ENCODE data around the gene UBL4B. TPM values are rescaled to one million over a fixed set of nuclear protein-coding genes. Genes with fewer than 3 reads are reported as not detected.

The UBL4B gene
- total and polyA plus RNA-seq, 2 experiments from 2014 or later, result not detected

- Histone ChIP-seq H3F3A (ENCODE audit: insufficient read depth) (no peaks in the 10 kb centered on the region), H3K79me2 (ENCODE audit: insufficient read depth) (no peaks in the 10 kb centered on the region), H3K27ac (no peak overlapping the region), H3K9ac (no peak overlapping the region), H3K4me3 (no peak overlapping the region), H3K4me1 (ENCODE audit: insufficient read depth) (no peaks in the 10 kb centered on the region), H3K36me3 (ENCODE audit: low read depth) (no peaks in the 10 kb centered on the region), H3K27me3 (replicated peaks; ENCODE audit: insufficient read depth) (no peaks in the 10 kb centered on the region), H3K4me2 (ENCODE audit: unreplicated experiment) (no peak overlapping the region), H3K9me3 (ENCODE audit: low read depth) (no peaks in the 10 kb centered on the region), H4K20me1 (ENCODE audit: insufficient read depth) (no peaks in the 10 kb centered on the region), H3K9me2 (ENCODE audit: insufficient read depth) (no peaks in the 10 kb centered on the region), H2AFZ (no peak overlapping the region)
- 48 to 50% methylated on average over 10 of the region's 10 CpGs for WGBS, 2 experiments (ENCODE audit: low coverage in 1 of 2, low lambda C conversion rate in 2 of 2, missing lambda C conversion rate in 2 of 2)
- TF ChIP-seq EZH2 (IDR thresholded peaks at IDR 0.05; ENCODE audit: insufficient read depth, poor library complexity, severe bottlenecking) (no peak), EZH2phosphoT487 (IDR thresholded peaks at IDR 0.05; ENCODE audit: insufficient read depth, low read depth) (no peak)
- DNase-seq, result no peak
- in situ Hi-C loops (cut with MboI), result no loop called here
Observed at GRCh38 chr1:110160538-110161100, 48.4 kb downstream of the UBL4B start.

- Histone ChIP-seq H3K4me2 (ENCODE audit: unreplicated experiment) (no peak overlapping the region), H3K4me3 (no peak overlapping the region), H2AFZ (no peak overlapping the region), H3F3A (ENCODE audit: insufficient read depth) (no peaks in the 10 kb centered on the region), H3K27me3 (replicated peaks; ENCODE audit: insufficient read depth) (no peaks in the 10 kb centered on the region), H3K79me2 (ENCODE audit: insufficient read depth) (no peaks in the 10 kb centered on the region), H4K20me1 (ENCODE audit: insufficient read depth) (no peaks in the 10 kb centered on the region), H3K36me3 (ENCODE audit: low read depth) (no peaks in the 10 kb centered on the region), H3K27ac (no peak overlapping the region), H3K9ac (no peak overlapping the region), H3K9me2 (ENCODE audit: insufficient read depth) (no peaks in the 10 kb centered on the region), H3K9me3 (ENCODE audit: low read depth) (no peaks in the 10 kb centered on the region), H3K4me1 (ENCODE audit: insufficient read depth) (no peaks in the 10 kb centered on the region)
- in situ Hi-C loops (cut with MboI), result no loop called here
- DNase-seq, result no peak
- TF ChIP-seq EZH2phosphoT487 (IDR thresholded peaks at IDR 0.05; ENCODE audit: insufficient read depth, low read depth), result no peak
- no peak for TF ChIP-seq EZH2 (IDR thresholded peaks at IDR 0.05; ENCODE audit: insufficient read depth, poor library complexity, severe bottlenecking)
- WGBS, 2 experiments (ENCODE audit: low coverage in 1 of 2, low lambda C conversion rate in 2 of 2, missing lambda C conversion rate in 2 of 2), result 81 to 86% methylated on average over 3 of the region's 3 CpGs
Observed at GRCh38 chr1:110161165-110161564, 48.9 kb downstream of the UBL4B start.

DNA sequence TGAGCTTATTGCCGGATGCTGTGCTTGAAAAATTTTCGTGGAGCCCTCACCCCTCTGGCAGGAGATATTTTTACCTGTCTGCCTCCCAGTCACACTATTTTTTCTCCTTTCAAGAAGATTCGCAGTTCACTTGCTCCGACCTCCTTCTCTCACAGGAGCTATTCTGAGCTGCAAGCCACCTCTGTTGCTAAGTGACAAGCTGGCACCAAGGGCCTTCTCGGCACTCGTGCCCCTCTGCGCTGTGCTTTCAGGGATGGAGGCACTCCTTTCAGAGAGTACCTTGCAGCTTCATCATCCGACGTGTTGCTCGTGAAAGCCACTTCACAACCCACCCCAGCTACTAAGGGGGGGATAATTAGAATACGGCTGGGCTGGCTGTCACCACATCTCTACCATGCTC, 49.6 kb downstream of the UBL4B start:
- no peaks in the 10 kb centered on the region for H3K9me2 ChIP-seq (ENCODE audit: insufficient read depth)
- no peak overlapping the region for H2AFZ ChIP-seq
- no peak overlapping the region for H3K4me2 ChIP-seq (ENCODE audit: unreplicated experiment)
- in situ Hi-C loops (cut with MboI), result no loop called here
- TF ChIP-seq EZH2 (IDR thresholded peaks at IDR 0.05; ENCODE audit: insufficient read depth, poor library complexity, severe bottlenecking), result no peak
- TF ChIP-seq EZH2phosphoT487 (IDR thresholded peaks at IDR 0.05; ENCODE audit: insufficient read depth, low read depth), result no peak
- no peaks in the 10 kb centered on the region for H3K4me1 ChIP-seq (ENCODE audit: insufficient read depth)
- H3K9ac ChIP-seq, result no peak overlapping the region
- H3K27ac ChIP-seq, result no peak overlapping the region
- H3K27me3 ChIP-seq (replicated peaks; ENCODE audit: insufficient read depth), result no peaks in the 10 kb centered on the region
- H3K9me3 ChIP-seq (ENCODE audit: low read depth), result no peaks in the 10 kb centered on the region
- DNase-seq, result no peak
- no peak overlapping the region for H3K4me3 ChIP-seq
- H3K36me3 ChIP-seq (ENCODE audit: low read depth), result no peaks in the 10 kb centered on the region
- H3F3A ChIP-seq (ENCODE audit: insufficient read depth), result no peaks in the 10 kb centered on the region
- 79 to 80% methylated on average over 11 of the region's 11 CpGs for WGBS, 2 experiments (ENCODE audit: low coverage in 1 of 2, low lambda C conversion rate in 2 of 2, missing lambda C conversion rate in 2 of 2)
- H3K79me2 ChIP-seq (ENCODE audit: insufficient read depth), result no peaks in the 10 kb centered on the region
- H4K20me1 ChIP-seq (ENCODE audit: insufficient read depth), result no peaks in the 10 kb centered on the region

Other genes starting within 250 kb of the UBL4B start
- gene CSF1, start 201.6 kb upstream of the UBL4B start, total RNA-seq (2014; rRNA removed; shearing (Covaris generic)), result 60.0 and 87.0 TPM in 2 replicates
- 65.3 and 67.9 TPM in 2 replicates for gene CSF1, start 201.6 kb upstream of the UBL4B start, polyA plus RNA-seq (2016; fragmentation: Nextera tagmentation; extraction: Ambion mirVana)
- gene AHCYL1, start 127.7 kb upstream of the UBL4B start, total RNA-seq (2014; rRNA removed; shearing (Covaris generic)), result 47.6 and 49.3 TPM in 2 replicates
- 71.0 and 72.6 TPM in 2 replicates for gene AHCYL1, start 127.7 kb upstream of the UBL4B start, polyA plus RNA-seq (2016; fragmentation: Nextera tagmentation; extraction: Ambion mirVana)
- 41.9 and 49.9 TPM in 2 replicates for gene STRIP1, start 77.8 kb upstream of the UBL4B start, total RNA-seq (2014; rRNA removed; shearing (Covaris generic))
- gene STRIP1, start 77.8 kb upstream of the UBL4B start, polyA plus RNA-seq (2016; fragmentation: Nextera tagmentation; extraction: Ambion mirVana), result 21.3 and 24.4 TPM in 2 replicates
- gene ALX3, start 41.8 kb upstream of the UBL4B start, total RNA-seq (2014; rRNA removed; shearing (Covaris generic)), result not detected in 2 replicates
- not detected in 2 replicates for gene ALX3, start 41.8 kb upstream of the UBL4B start, polyA plus RNA-seq (2016; fragmentation: Nextera tagmentation; extraction: Ambion mirVana)
- 0.76 and 2.4 TPM in 2 replicates for gene SLC6A17, start 38.1 kb downstream of the UBL4B start, total RNA-seq (2014; rRNA removed; shearing (Covaris generic))
- gene SLC6A17, start 38.1 kb downstream of the UBL4B start, polyA plus RNA-seq (2016; fragmentation: Nextera tagmentation; extraction: Ambion mirVana), result 0.34 and 0.45 TPM in 2 replicates
- 12.1 and 29.3 TPM in 2 replicates for gene KCNC4, start 97.9 kb downstream of the UBL4B start, total RNA-seq (2014; rRNA removed; shearing (Covaris generic))
- gene KCNC4, start 97.9 kb downstream of the UBL4B start, polyA plus RNA-seq (2016; fragmentation: Nextera tagmentation; extraction: Ambion mirVana), result 8.0 and 8.9 TPM in 2 replicates
- 18.7 and 22.5 TPM in 2 replicates for gene RBM15, start 226.9 kb downstream of the UBL4B start, total RNA-seq (2014; rRNA removed; shearing (Covaris generic))
- gene RBM15, start 226.9 kb downstream of the UBL4B start, polyA plus RNA-seq (2016; fragmentation: Nextera tagmentation; extraction: Ambion mirVana), result 6.4 and 6.6 TPM in 2 replicates